Uterus (tissue), 4 donors: ENCODE measurements around the gene PDE4B. TPM values are rescaled to one million over a fixed set of nuclear protein-coding genes. Genes with fewer than 3 reads are reported as not detected.

Source experiments
- DNase-seq, 2 donors: peaks; one replicate each; pipeline ENCODE4 v3.0.0-alpha.2; 2019 to 2020
- H3K27ac ChIP-seq, 2 donors: fragments of 200-600 bp; sonication (generic); 1 replicate in 1 of 2; 2 replicates in 1 of 2; pipeline ENCODE4 v1.5.1; 2016 to 2018
- H3K27me3 ChIP-seq, 2 donors: fragments of 200-600 bp; sonication (generic); one replicate each; pipeline ENCODE4 v1.5.1; 2018 to 2019; ENCODE audit warnings: control low read depth in 1 of 2
- H3K36me3 ChIP-seq, 2 donors: fragments of 200-600 bp; sonication (generic); one replicate each; pipeline ENCODE4 v1.5.1; 2019; ENCODE audit warnings: control low read depth in 1 of 2
- H3K4me1 ChIP-seq, 2 donors: fragments of 200-600 bp; sonication (generic); one replicate each; pipeline ENCODE4 v1.5.1; 2018 to 2019; ENCODE audit warnings: control low read depth in 1 of 2
- H3K4me3 ChIP-seq, 2 donors: fragments of 200-600 bp; sonication (generic); 1 replicate in 1 of 2; 2 replicates in 1 of 2; pipeline ENCODE4 v1.5.1; 2018 to 2019; ENCODE audit warnings: mild to moderate bottlenecking in 1 of 2
- H3K9me3 ChIP-seq, 2 donors: fragments of 200-600 bp; sonication (generic); one replicate each; pipeline ENCODE4 v1.5.1; 2019; ENCODE audit warnings: control low read depth in 1 of 2
- CTCF ChIP-seq, 4 experiments: fragments of 200-600 bp in 2 of 4; fragments of 450-650 bp in 2 of 4; sonication (generic) in 2 of 4; IDR thresholded peaks; one replicate each; pipeline ENCODE4 v1.5.1; 2016 to 2019; ENCODE audit warnings: antibody characterized with exemption in 4 of 4, mild to moderate bottlenecking in 2 of 4, moderate library complexity in 1 of 4
- POLR2A ChIP-seq, 2 donors: fragments of 450-650 bp; IDR thresholded peaks; one replicate each; pipeline ENCODE4 v1.6.1; 2016; ENCODE audit warnings: antibody characterized with exemption in 2 of 2, mild to moderate bottlenecking in 1 of 2, moderate library complexity in 1 of 2
- intact Hi-C: fragments of 100-400 bp; cut with DNase I; formaldehyde crosslinking; loops from one replicate; pipeline ENCODE4 v1.15.1; 2023; ENCODE audit warnings: low total_unique reads
- total RNA-seq, 4 donors: library from RNA; depleted of rRNA in 3 of 4; stranded (reverse); fragments of >200 nt in 3 of 4; gene quantifications; one replicate each; pipeline versions ENCODE4 v1.1.0 to v1.2.4, GENCODE V29; 2014 to 2023
- donor health status: DM: yes; HTN: yes; CAD: no.

Gene PDE4B
- total RNA-seq, 4 donors from 2014 or later, result 6.9 to 22.9 (median 17.8) TPM

GRCh38 chr1:66022904-66023620, 230.4 kb downstream of the PDE4B start:
- no peak for DNase-seq
- no peaks in the 10 kb centered on the region for H3K27me3 ChIP-seq
- no peaks in the 10 kb centered on the region for H3K4me1 ChIP-seq
- TF ChIP-seq POLR2A (IDR thresholded peaks at IDR 0.05), result no peak
- TF ChIP-seq CTCF (IDR thresholded peaks at IDR 0.05), result no peak
- H3K4me3 ChIP-seq, result no peak overlapping the region
- H3K36me3 ChIP-seq, result no peaks in the 10 kb centered on the region
- H3K9me3 ChIP-seq, result no peaks in the 10 kb centered on the region
- no peak overlapping the region for H3K27ac ChIP-seq
- intact Hi-C loops, result no loop called here

GRCh38 chr1:66025188-66025587, 232.5 kb downstream of the PDE4B start:
- TF ChIP-seq CTCF (IDR thresholded peaks at IDR 0.05), result no peak
- H3K9me3 ChIP-seq, result no peaks in the 10 kb centered on the region
- no peak overlapping the region for H3K4me3 ChIP-seq
- H3K27me3 ChIP-seq, result no peaks in the 10 kb centered on the region
- no peak overlapping the region for H3K27ac ChIP-seq
- no peaks in the 10 kb centered on the region for H3K4me1 ChIP-seq
- no peaks in the 10 kb centered on the region for H3K36me3 ChIP-seq
- intact Hi-C loops, result no loop called here
- DNase-seq, result no peak

- H3K27me3 ChIP-seq, result no peaks in the 10 kb centered on the region
- intact Hi-C loops, result no loop called here
- H3K4me1 ChIP-seq, result no peaks in the 10 kb centered on the region
- no peak for TF ChIP-seq POLR2A (IDR thresholded peaks at IDR 0.05)
- no peak for TF ChIP-seq CTCF (IDR thresholded peaks at IDR 0.05)
- H3K36me3 ChIP-seq, result no peaks in the 10 kb centered on the region
- H3K4me3 ChIP-seq, result no peak overlapping the region
- no peak overlapping the region for H3K27ac ChIP-seq
- H3K9me3 ChIP-seq, result no peaks in the 10 kb centered on the region
- no peak for DNase-seq
These were observed 235.3 kb downstream of the PDE4B start for GRCh38 chr1:66028035-66028434.

- Histone ChIP-seq H3K4me3 (no peak overlapping the region), H3K9me3 (no peaks in the 10 kb centered on the region), H3K27me3 (no peaks in the 10 kb centered on the region), H3K36me3 (no peaks in the 10 kb centered on the region), H3K27ac (no peak overlapping the region), H3K4me1 (no peaks in the 10 kb centered on the region)
- no peak for DNase-seq
- intact Hi-C loops, result no loop called here
- no peak for TF ChIP-seq POLR2A (IDR thresholded peaks at IDR 0.05)
- no peak for TF ChIP-seq CTCF (IDR thresholded peaks at IDR 0.05)
These were observed 241.1 kb downstream of the PDE4B start for GRCh38 chr1:66033781-66034180.

- H3K9me3 ChIP-seq, result no peaks in the 10 kb centered on the region
- H3K36me3 ChIP-seq, result no peaks in the 10 kb centered on the region
- intact Hi-C loops, result no loop called here
- H3K27ac ChIP-seq, result no peak overlapping the region
- H3K4me3 ChIP-seq, result no peak overlapping the region
- no peaks in the 10 kb centered on the region for H3K4me1 ChIP-seq
- no peak for DNase-seq
- no peaks in the 10 kb centered on the region for H3K27me3 ChIP-seq
- no peak for TF ChIP-seq POLR2A (IDR thresholded peaks at IDR 0.05)
- no peak for TF ChIP-seq CTCF (IDR thresholded peaks at IDR 0.05)
These were observed 243.0 kb downstream of the PDE4B start for GRCh38 chr1:66035616-66036245.
